SHP77 treated with DMSO at 0.1 percent for 48 hours (cell line): ENCODE results near the gene NEK5.
"Not testable (repeated sequence)": the region's sequence is repeated elsewhere in the genome, so short reads cannot be mapped to it uniquely, and the experiment has no call there.

Source experiments
- DNase-seq: peaks from one replicate; lab custom pipeline; 2025; lab: John Stamatoyannopoulos, UW

Gene NEK5, protein sequence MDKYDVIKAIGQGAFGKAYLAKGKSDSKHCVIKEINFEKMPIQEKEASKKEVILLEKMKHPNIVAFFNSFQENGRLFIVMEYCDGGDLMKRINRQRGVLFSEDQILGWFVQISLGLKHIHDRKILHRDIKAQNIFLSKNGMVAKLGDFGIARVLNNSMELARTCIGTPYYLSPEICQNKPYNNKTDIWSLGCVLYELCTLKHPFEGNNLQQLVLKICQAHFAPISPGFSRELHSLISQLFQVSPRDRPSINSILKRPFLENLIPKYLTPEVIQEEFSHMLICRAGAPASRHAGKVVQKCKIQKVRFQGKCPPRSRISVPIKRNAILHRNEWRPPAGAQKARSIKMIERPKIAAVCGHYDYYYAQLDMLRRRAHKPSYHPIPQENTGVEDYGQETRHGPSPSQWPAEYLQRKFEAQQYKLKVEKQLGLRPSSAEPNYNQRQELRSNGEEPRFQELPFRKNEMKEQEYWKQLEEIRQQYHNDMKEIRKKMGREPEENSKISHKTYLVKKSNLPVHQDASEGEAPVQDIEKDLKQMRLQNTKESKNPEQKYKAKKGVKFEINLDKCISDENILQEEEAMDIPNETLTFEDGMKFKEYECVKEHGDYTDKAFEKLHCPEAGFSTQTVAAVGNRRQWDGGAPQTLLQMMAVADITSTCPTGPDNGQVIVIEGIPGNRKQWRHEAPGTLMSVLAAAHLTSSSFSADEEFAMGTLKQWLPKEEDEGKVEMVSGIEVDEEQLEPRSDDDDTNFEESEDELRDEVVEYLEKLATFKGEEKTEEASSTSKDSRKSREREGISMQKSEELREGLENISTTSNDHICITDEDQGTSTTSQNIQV

GRCh38 chr13:52128714-52129700 is at the start of gene NEK5:
NEK5 (minus strand) TSS chr13:52129073; CDS start chr13:52127482, 1,591 bp downstream.
- no peak for DNase-seq

GRCh38 chr13:52177276-52177675 is 48.4 kb upstream of the NEK5 start:
- DNase-seq = no peak

DNA sequence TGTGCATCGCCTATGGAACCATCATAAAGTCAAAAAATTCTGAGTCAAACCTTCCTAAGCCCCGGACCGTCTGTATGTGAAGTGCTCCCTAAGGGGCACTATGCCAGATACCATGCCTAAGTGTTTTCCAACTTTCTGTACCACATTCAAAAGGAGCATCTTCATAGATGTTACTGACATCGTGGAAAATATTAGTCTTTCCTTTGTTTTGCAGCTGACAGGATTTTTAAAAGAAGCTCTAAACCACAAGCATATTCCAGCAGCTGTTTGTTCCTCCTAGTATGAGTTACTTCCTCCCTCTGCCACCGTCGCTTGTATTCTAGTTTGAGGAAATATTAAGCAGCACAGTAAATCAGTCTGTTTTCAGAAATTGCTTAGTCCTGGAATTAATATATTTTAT is 45.1 kb upstream of the NEK5 start:
- not testable (repeated sequence) for DNase-seq

GRCh38 chr13:52173373-52173772 is 44.5 kb upstream of the NEK5 start:
- DNase-seq = no peak

- DNase-seq = not testable (repeated sequence)
Observed at GRCh38 chr13:52171686-52172085, 42.8 kb upstream of the NEK5 start.

GRCh38 chr13:52170828-52171391 is 42.0 kb upstream of the NEK5 start:
- not testable (repeated sequence) for DNase-seq

DNA sequence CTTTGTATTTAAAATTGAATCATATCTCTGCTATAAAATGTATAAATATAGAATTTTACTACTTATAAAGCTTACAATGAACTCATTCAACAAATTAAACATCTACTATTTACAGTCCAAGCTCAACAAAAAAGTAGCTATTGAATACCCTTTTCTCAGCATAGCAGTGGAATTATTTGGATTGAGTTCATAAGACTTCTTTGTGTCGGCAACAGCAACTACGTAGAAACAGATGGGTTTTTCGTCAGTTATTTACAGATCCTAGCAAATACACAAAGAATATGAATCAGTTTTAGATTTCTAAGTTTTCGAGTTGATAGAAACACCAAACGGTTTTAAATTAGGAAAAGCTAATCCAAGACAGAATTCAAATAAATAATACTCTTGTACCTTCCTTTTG is 41.0 kb upstream of the NEK5 start:
- DNase-seq = no peak

GRCh38 chr13:52165411-52165810 is 36.5 kb upstream of the NEK5 start:
- no peak for DNase-seq

- DNase-seq = no peak
Observed at GRCh38 chr13:52164989-52165388, 36.1 kb upstream of the NEK5 start.

GRCh38 chr13:52163878-52164277 is 35.0 kb upstream of the NEK5 start:
- DNase-seq = not testable (repeated sequence)

DNA sequence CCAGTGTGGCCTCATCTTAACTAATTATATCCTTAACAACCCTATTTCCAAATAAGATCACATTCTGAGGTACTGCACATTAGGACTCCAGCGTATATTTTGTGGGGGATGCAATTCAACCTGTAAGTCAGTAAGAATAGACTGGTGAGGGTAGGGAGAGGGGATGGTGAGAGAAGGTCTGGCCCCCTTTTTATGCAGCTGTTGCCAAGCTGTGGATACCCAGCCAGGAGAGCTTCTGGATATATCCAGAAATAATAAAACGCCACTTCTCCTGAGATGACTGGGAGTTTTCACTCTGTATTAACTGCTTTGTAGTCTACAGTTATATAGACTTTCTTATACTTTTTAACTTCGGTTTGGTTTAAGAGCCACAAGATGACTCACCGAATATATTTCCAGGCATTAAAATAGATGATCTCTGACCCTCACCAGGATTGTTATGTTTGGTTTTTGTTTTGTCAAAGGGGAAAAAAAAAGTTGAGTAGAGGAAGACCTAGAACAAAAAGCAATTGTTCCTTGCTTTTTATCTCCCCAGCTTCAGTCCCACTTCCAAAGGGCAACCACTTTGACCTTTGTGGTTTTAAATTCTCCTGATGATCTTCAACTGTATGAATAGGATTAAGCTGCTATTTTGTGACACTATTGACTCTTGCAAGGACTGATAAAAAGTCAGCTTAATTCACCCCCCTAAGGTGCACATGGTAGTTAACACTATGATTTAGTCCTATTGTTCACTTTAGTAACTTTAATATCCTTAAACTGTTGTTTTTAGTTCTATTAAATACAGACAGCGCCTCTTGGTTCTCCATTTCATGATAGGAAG is 33.6 kb upstream of the NEK5 start:
- no peak for DNase-seq

- no peak for DNase-seq
Observed at GRCh38 chr13:52161181-52161646, 32.3 kb upstream of the NEK5 start.

DNA sequence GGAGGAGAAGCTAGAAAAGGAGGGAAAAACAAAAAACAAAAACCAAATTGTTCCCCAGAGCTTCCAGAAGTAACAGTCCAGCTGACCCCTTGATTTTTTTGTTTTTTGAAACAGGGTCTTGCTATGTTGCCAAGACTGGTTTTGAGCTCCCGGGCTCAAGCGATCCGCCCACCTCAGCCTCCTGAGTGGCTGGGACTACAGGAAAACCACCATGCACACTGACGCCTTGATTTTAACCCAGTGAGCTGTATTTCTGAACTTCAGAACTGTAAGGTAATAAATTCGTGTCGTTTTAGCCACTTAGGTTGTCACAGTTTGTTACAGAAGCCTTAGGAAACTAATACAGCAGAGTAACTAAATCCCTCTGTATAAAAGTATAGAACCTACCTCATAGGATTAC is 31.6 kb upstream of the NEK5 start:
- DNase-seq = no peak

DNA sequence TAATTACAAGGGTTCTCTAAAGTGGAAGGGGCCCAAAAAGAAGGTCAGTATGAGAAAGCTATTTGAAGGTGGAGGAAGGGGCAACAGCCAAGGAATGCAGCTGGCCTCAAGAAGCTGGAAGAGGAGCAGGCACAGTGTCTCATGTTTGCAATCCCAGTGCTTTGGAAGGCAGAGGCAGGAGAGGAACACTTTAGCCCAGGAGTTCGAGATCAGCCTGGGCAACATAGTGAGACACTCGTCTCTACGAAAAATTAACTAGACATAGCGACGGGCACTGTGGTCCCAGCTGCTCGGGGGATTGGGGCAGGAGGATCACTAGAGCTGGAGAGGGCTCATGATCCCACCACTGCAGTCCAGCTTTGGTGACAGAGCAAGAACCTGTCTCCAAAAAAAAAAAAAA is 31.2 kb upstream of the NEK5 start:
- DNase-seq = no peak

- peak; percentile 45 for DNase-seq
Observed at GRCh38 chr13:52159159-52159982, 30.5 kb upstream of the NEK5 start, which contains the start of gene NEK3. NEK3 (minus strand) TSS chr13:52159597; CDS start chr13:52156191, 3,406 bp downstream.

DNA sequence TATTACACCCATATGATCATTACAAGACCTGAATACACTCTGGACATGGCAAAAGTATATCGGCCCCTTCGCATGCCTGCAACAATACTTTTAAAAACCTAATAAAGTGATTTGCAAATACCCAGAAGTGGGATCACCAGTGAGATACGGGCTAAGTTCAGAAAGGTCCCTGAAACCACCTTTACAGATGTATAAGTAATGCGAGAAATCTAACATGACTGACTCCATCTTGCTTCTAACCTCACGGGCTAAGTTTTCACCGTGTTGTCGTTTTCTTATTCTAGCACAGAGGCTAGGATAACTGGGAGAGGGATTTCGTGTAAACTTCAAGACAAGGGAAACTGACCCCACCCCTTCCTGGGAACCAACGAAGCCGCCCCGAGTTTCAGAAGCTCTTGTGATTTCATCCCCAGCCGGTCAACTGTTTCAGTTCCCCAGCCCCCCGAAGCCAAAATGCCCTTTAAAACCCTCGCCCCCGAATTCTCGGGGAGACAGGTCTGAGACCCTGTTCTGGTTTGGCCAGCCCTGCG is 29.8 kb upstream of the NEK5 start:
- DNase-seq = no peak

- DNase-seq = no peak
Observed at GRCh38 chr13:52156724-52157261, 27.9 kb upstream of the NEK5 start.

GRCh38 chr13:52155177-52155576 is 26.3 kb upstream of the NEK5 start:
- no peak for DNase-seq

DNA sequence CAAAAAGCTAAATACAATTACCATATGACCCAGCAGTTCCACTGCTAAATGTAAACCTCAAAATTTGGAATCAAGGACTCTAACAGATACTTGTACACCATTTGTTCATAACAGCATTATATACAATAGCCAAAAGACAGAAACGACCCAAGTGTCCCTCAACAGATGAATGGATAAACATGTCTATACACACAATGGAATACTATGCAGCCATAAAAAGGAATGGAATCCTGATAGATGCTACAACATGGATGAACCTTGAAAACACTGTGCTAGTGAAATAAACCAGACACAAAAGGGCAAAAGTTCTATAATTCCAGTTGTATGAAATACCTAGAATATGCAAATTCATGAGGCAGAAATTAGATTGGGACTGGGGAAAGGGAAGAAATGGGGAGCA is 18.4 kb upstream of the NEK5 start:
- no peak for DNase-seq
